ENCODE measurements around the gene HEATR3. TPM values are rescaled to one million over a fixed set of nuclear protein-coding genes. Genes with fewer than 3 reads are reported as not detected.

HEATR3 gene
- total and polyA plus RNA-seq, 2 donors (not counting 1 experiment from before 2014, with no cell fraction given), result 18.0 to 21.0 TPM

DNA sequence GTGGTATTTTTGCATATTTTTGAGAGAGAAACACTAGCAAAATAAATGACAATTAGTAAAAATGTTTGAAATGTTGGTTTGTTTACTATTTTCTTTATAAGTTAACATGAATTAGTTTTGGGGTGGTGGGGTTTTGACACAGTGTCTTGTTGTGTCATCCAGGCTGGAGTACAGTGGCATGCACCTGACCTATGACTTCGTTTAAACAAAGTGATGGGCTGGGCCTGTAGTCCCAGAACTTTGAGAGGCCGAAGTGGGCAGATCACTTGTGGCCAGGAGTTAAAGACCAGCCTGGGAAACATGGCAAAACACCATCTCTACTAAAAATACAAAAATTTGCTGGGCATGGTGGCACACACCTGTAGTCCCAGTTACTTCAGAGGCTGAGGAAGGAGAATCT, 17.9 kb upstream of the HEATR3 start:
- H3K27me3 Mint-ChIP-seq, result peaks cover 17% of the 10 kb centered on the region
- ChIA-PET POLR2A (no interaction called here), CTCF (no interaction called here)
- no peak for ATAC-seq (ENCODE audit: low read depth)
- Histone ChIP-seq H2AFZ (ENCODE audit: insufficient read depth, low read depth, low read length, poor library complexity, severe bottlenecking) (no peak overlapping the region), H3K9me3 (ENCODE audit: control extremely low read depth in 1 of 3, control insufficient read depth in 2 of 3, insufficient read depth in 1 of 3, low read length in 2 of 3) (no peaks in the 10 kb centered on the region), H3K36me3 (replicated peaks in 1 of 2; ENCODE audit: control extremely low read depth in 1 of 2, control insufficient read depth in 1 of 2, extremely low read depth in 1 of 2, insufficient read depth in 2 of 2, low read length in 1 of 2) (no peaks in the 10 kb centered on the region), H3K4me2 (replicated peaks; ENCODE audit: low read depth, low read length, poor library complexity, severe bottlenecking) (no peak overlapping the region), H3K9ac (ENCODE audit: low read length) (no peak overlapping the region), H3K27ac (ENCODE audit: low read length in 2 of 2) (no peak overlapping the region), H3K4me1 (ENCODE audit: control insufficient read depth in 2 of 2, insufficient read depth in 2 of 2, low read length in 2 of 2) (no peaks in the 10 kb centered on the region), H3K4me3 (ENCODE audit: control extremely low read depth in 1 of 5, extremely low read depth in 1 of 5, insufficient read depth in 1 of 5, low read depth in 2 of 5, low read length in 4 of 5) (no peak overlapping the region), H4K20me1 (ENCODE audit: control insufficient read depth, insufficient read depth, low read length, poor library complexity, severe bottlenecking) (no peaks in the 10 kb centered on the region), H3K27me3 (replicated peaks in 1 of 4; ENCODE audit: control extremely low read depth in 1 of 4, control insufficient read depth in 3 of 4, insufficient read depth in 4 of 4, low read length in 3 of 4) (peaks cover 0 to 3% (median 0%) of the 10 kb centered on the region in 4 experiments), H3K79me2 (ENCODE audit: control insufficient read depth, insufficient read depth, low read length) (no peaks in the 10 kb centered on the region)
- H3K4me1 Mint-ChIP-seq, result no peaks in the 10 kb centered on the region
- TF ChIP-seq EZH2 (IDR thresholded peaks at IDR 0.05; ENCODE audit: borderline replicate concordance, insufficient read depth, low read depth, low read length, poor library complexity, severe bottlenecking), result no peak
- TF ChIP-seq, protein P1, sequence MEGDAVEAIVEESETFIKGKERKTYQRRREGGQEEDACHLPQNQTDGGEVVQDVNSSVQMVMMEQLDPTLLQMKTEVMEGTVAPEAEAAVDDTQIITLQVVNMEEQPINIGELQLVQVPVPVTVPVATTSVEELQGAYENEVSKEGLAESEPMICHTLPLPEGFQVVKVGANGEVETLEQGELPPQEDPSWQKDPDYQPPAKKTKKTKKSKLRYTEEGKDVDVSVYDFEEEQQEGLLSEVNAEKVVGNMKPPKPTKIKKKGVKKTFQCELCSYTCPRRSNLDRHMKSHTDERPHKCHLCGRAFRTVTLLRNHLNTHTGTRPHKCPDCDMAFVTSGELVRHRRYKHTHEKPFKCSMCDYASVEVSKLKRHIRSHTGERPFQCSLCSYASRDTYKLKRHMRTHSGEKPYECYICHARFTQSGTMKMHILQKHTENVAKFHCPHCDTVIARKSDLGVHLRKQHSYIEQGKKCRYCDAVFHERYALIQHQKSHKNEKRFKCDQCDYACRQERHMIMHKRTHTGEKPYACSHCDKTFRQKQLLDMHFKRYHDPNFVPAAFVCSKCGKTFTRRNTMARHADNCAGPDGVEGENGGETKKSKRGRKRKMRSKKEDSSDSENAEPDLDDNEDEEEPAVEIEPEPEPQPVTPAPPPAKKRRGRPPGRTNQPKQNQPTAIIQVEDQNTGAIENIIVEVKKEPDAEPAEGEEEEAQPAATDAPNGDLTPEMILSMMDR (IDR thresholded peaks at IDR 0.05), result no peak
- no peak overlapping the region for H3K4me3 Mint-ChIP-seq
- H3K9me3 Mint-ChIP-seq (ENCODE audit: insufficient read depth), result peaks cover 5% of the 10 kb centered on the region
- 94% methylated on average over 2 of the region's 2 CpGs for WGBS (ENCODE audit: insufficient coverage)
- no peak overlapping the region for H3K27ac Mint-ChIP-seq
- DNase-seq, result no peak
- intact Hi-C loops (cut with micrococcal nuclease), result no loop called here

DNA sequence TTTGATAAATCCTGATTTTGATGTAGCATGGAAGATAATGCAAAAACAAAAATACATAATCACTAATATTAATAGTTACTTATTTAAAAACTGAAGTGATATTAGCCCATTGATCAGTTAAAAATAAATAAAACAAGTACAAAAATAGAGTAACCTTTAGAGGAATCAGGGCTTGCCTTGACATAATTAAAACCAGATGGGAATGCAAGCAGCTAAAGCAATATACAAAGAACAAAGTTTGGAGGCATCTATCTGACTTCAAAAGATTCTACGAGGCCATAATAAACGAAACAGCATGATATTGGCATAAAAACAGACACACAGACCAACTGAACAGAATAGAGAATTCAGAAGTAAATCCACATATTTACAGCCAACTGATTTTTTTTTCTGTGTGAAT, 15.0 kb upstream of the HEATR3 start:
- Histone ChIP-seq H3K4me3 (ENCODE audit: control extremely low read depth in 1 of 5, extremely low read depth in 1 of 5, insufficient read depth in 1 of 5, low read depth in 2 of 5, low read length in 4 of 5) (no peak overlapping the region), H3K27ac (ENCODE audit: low read length in 2 of 2) (no peak overlapping the region), H3K9me3 (ENCODE audit: control extremely low read depth in 1 of 3, control insufficient read depth in 2 of 3, insufficient read depth in 1 of 3, low read length in 2 of 3) (peaks cover 1 to 4% (median 2%) of the 10 kb centered on the region in 3 donors), H2AFZ (ENCODE audit: insufficient read depth, low read depth, low read length, poor library complexity, severe bottlenecking) (no peak overlapping the region), H3K36me3 (replicated peaks in 1 of 2; ENCODE audit: control extremely low read depth in 1 of 2, control insufficient read depth in 1 of 2, extremely low read depth in 1 of 2, insufficient read depth in 2 of 2, low read length in 1 of 2) (no peaks in the 10 kb centered on the region), H4K20me1 (ENCODE audit: control insufficient read depth, insufficient read depth, low read length, poor library complexity, severe bottlenecking) (no peaks in the 10 kb centered on the region), H3K9ac (ENCODE audit: low read length) (no peak overlapping the region), H3K4me1 (ENCODE audit: control insufficient read depth in 2 of 2, insufficient read depth in 2 of 2, low read length in 2 of 2) (no peaks in the 10 kb centered on the region), H3K79me2 (ENCODE audit: control insufficient read depth, insufficient read depth, low read length) (no peaks in the 10 kb centered on the region), H3K4me2 (replicated peaks; ENCODE audit: low read depth, low read length, poor library complexity, severe bottlenecking) (no peak overlapping the region), H3K27me3 (replicated peaks in 1 of 4; ENCODE audit: control extremely low read depth in 1 of 4, control insufficient read depth in 3 of 4, insufficient read depth in 4 of 4, low read length in 3 of 4) (peaks cover 0 to 3% (median 0%) of the 10 kb centered on the region in 4 experiments)
- H3K27ac Mint-ChIP-seq, result no peak overlapping the region
- no peak for TF ChIP-seq EZH2 (IDR thresholded peaks at IDR 0.05; ENCODE audit: borderline replicate concordance, insufficient read depth, low read depth, low read length, poor library complexity, severe bottlenecking)
- TF ChIP-seq, protein P1 (IDR thresholded peaks at IDR 0.05), result no peak
- no peak for DNase-seq
- peaks cover 11% of the 10 kb centered on the region for H3K9me3 Mint-ChIP-seq (ENCODE audit: insufficient read depth)
- no peak for ATAC-seq (ENCODE audit: low read depth)
- no peaks in the 10 kb centered on the region for H3K4me1 Mint-ChIP-seq
- intact Hi-C loops (cut with micrococcal nuclease), result no loop called here
- 100% methylated on average over 1 of the region's 2 CpGs for WGBS (ENCODE audit: insufficient coverage)
- ChIA-PET CTCF (no interaction called here), POLR2A (no interaction called here)
- no peak overlapping the region for H3K4me3 Mint-ChIP-seq
- peaks cover 12% of the 10 kb centered on the region for H3K27me3 Mint-ChIP-seq
